LHCN-M2 (cell line): ENCODE measurements around the gene MSI2. TPM values are rescaled to one million over a fixed set of nuclear protein-coding genes. Genes with fewer than 3 reads are reported as not detected.

Experiments
- DNase-seq: peaks from one replicate; pipeline ENCODE4 v3.0.0-alpha.2; 2012; ENCODE audit warnings: low read depth
- total RNA-seq: library from RNA; depleted of rRNA; stranded (reverse); fragments of >200 nt; gene quantifications from 2 replicates; pipeline ENCODE4 v1.2.3, GENCODE V29; 2014

Gene MSI2
- total RNA-seq, 1 experiment from 2014 or later = 120 TPM

GRCh38 chr17:57246257-57246656, 10.1 kb upstream of the MSI2 start:
- DNase-seq = no peak

DNA sequence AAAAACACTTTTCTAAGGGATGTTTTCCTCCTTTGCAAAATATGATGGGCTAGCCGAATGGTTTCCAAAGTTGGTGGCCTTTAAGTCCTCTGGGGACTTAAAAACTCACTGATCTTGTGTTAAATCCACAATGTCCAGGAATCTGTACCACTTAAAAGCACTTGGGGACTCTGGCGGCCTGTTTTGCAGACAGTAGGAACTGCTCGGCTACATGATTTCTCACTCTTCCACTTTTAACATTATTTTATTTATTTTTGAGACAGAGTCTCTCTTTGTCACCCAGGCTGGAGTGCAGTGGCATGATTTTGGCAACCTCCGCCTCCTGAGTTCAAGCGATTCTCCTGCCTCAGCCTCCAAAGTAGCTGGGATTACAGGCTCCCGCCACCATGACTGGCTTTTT, 9.1 kb upstream of the MSI2 start:
- no peak for DNase-seq

DNA sequence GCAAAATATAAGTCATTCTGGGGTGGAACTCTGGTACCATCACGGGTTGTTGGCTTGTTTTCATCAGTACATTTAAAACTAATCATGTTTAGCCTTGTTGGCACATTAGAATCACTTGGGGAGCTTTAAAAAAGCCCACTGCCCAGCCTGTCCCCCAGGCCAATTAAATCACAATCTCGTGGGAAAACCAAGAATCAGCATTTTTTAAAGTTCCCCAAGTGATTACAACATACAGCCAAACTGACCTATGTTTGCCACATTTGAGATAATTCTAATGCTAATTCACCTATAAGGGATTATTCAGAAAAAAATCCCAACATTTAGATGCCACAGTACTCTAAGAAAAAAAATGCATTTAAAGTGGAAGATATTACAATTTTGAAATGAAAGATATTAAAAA, 8.4 kb upstream of the MSI2 start:
- no peak for DNase-seq

DNA sequence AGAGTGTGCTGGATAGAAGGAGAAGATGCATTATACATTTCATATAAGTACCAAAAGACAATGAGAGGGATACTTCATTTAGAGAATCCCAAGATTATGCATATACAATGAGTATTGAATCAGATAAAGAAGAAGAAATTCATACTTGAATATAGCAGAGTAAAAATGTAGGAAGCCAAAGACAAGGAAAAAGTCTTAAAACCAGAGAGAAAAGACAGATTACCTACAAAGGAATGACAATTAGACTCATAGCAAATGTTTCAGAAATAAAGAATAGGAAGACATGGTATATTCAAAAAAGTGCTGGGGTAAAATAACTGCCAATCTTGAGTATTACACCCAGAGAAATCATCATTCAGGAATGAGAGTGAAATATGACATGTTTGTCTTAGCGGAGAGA, 6.8 kb upstream of the MSI2 start:
- no peak for DNase-seq

- DNase-seq = no peak
Measured at GRCh38 chr17:57251211-57251787, 5.0 kb upstream of the MSI2 start.

GRCh38 chr17:57253362-57254065, 2.8 kb upstream of the MSI2 start:
- peak; percentile 55 for DNase-seq

DNA sequence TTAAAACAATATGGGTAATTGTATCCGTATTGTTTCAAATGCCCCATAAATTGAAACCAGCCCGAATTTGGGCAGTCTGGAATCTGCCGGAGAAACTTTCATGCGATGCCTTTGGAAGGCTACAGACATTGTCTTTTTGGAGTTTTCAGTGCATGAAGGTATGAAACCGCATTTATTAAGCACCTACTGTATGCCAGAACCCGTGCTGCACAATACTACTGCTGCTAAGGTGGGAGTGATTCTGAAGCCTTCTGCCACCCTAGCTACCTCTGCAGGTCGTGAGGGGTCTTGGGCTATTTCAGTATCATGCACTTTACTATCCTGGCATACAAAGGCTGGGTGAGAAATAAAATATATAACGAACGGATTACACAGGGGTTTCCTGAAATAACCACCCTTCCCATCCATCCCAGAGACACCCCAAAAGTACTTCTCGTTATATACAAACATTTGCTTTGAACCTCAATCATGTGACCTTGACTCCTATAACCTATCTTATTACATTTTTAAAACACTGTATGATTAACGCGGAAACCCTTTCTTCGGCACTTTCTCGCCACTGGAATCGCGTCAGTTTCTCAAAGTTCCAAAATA, 1.0 kb upstream of the MSI2 start:
- peak; percentile 55 for DNase-seq

GRCh38 chr17:57256708-57257112, 387 bp downstream of the MSI2 start:
- DNase-seq = peak; percentile 19

DNA sequence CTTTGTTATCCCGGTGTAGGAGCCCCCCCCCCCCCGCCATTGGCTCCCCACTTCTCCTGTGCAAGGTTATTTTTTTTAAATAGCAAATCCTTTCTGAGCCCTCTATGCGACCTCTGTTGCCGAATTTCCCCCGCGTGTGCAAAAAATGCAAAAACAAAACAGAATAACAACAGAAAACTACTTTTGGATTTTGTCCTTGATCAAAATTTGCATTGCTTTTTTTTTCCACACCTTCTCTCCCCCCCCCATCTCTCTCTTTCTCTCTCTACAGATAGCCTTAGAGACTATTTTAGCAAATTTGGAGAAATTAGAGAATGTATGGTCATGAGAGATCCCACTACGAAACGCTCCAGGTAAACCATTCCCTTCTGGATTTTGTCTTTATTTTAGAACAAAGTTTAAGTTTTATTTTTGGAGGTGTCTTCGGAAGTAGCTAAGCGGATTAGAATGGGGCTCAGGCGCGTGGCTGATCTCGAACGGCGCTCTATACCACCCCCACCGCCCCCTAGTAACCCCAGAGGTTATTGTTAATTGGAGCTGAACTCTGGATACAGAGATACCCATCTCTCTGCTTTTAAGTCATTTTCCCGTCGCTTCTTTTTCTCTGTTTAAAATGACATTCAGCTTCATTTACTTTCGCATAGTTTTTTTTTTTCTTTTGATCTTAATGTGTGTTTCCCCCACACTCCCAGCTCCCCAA, 1.0 kb downstream of the MSI2 start:
- DNase-seq = no peak

DNA sequence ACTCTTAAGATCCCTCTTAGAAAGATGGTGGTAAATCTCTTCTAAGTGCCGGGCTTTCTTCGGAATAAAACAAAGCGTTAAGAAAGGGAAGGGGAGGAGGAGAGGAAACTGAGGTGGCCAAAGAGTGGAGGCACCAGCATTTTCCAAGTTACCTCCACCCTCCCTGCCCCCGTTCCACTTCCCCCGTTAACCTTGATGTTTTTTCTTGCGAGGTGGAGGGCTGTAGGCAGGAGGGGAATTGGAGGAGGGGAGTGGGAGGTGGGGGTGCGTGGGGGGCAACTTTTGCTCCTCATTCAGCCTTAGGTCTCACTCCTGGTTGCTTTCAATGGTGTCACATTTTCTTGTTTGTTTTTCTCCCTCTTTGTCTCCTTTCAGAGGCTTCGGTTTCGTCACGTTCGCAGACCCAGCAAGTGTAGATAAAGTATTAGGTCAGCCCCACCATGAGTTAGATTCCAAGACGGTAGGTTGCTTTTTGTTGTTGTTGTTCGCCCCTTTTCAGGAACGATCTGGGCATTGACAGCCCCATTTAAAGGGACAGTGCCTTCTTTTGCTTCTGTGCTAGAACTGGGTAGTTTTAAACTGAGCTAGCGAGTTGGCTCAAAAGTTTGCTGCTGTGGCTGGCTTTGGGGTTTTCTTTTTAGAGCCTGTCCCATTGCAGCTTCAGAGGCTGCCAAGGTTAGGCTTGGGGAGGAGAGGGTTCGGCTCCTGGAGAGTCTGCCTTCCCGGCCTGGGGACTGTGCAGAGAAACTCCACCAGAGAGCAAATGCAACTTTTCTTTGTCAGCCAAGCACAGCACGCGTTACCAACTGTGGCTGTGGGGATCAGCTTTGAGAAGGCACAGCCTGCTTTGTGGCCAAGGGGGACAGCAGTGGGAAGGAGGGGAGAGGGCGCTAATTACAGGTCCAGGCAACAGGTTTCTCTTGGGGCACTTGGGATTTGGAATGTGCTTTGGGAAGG, 1.9 kb downstream of the MSI2 start:
- peak; percentile 21 for DNase-seq

DNA sequence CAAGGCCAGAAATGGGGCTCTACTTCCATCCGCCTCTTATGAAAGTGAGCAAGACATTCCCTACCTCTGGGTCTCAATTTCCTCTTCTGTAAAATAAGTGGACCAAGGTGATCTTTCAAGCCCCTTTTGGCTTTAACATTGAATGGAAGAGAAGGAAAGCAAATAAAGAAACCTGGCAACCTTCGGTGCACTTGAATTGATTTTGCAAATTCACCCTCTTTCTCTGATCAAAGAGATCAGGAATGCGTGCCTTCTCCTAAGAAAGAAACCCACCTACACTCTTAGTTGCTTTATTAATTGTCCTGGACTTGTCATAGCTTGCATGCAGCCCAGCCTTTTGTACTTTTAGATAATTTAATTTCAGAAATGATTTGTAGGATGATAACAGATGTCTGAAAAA, 3.0 kb downstream of the MSI2 start:
- DNase-seq = no peak

DNA sequence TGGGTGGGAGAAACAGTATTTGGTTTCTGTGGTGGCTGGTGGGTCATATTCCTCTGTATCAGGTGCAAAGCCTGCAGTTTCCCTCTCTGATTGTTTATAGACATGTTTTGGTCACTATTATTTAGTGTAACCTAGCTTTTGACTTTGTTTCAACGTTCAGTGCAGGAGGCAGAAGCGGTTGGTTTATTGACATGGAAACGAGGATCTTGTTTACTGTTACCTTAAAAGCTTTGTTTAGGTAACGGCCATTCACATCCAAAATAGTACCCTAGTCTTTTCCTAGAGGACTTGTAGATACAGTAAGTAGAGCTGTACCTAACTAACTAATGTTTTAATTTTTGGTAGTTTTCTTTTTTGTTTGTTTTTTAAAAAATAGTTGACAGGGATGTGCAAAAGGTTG, 3.5 kb downstream of the MSI2 start:
- no peak for DNase-seq

- DNase-seq = no peak
Measured at GRCh38 chr17:57260325-57261083, 4.2 kb downstream of the MSI2 start.

GRCh38 chr17:57261084-57261461, 4.8 kb downstream of the MSI2 start:
- no peak for DNase-seq

- DNase-seq = no peak
Measured at GRCh38 chr17:57262557-57262956, 6.2 kb downstream of the MSI2 start.

- no peak for DNase-seq
Measured at GRCh38 chr17:57264250-57264649, 7.9 kb downstream of the MSI2 start.

DNA sequence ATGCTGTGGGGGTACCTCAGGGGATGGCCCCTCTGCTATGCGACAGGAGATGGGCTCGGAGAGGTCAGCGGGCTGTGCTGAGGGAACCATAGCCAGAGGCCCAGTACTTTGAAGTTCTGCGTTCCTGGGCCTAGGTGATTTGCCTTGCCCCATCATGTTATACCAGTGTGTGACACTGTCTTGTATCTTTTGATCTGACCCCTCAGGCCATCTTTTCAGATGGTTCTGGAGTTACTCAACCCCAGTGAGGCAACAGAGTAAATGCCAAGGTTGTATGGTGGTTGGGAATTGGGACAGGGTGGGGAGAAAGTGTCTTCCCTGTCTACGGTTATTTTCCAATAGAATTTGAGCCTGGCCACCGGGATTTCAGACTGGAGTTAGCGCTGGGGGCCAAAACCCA, 8.5 kb downstream of the MSI2 start:
- DNase-seq = no peak

- DNase-seq = no peak
Measured at GRCh38 chr17:57266902-57267311, 10.6 kb downstream of the MSI2 start.

- no peak for DNase-seq
Measured at GRCh38 chr17:57268181-57268580, 11.9 kb downstream of the MSI2 start.

- DNase-seq = no peak
Measured at GRCh38 chr17:57269052-57269451, 12.7 kb downstream of the MSI2 start.
